HL-60 (cell line): ENCODE results near the gene TEAD2.

Experiments
- DNase-seq, 2 experiments: peaks; one replicate each; pipeline ENCODE4 v3.0.0-alpha.2; 2010 to 2020; ENCODE audit warnings: low read depth in 1 of 2, low spot score in 1 of 2
- H3K27ac ChIP-seq: fragments of 250-450 bp; sonication (Bioruptor Pico); replicated peaks from 2 replicates; pipeline ENCODE4 v1.5.1; 2020; ENCODE audit warnings: mild to moderate bottlenecking, moderate library complexity
- H3K27me3 ChIP-seq: fragments of 250-450 bp; sonication (Bioruptor Pico); 2 replicates; pipeline ENCODE4 v1.5.1; 2021; ENCODE audit warnings: mild to moderate bottlenecking, moderate library complexity; ENCODE audit not compliant: insufficient read depth, poor library complexity, severe bottlenecking
- H3K4me3 ChIP-seq: replicated peaks from 2 replicates; pipeline ENCODE4 v1.5.1; 2011; ENCODE audit warnings: mild to moderate bottlenecking, control low read depth, low read length; ENCODE audit not compliant: insufficient read depth
- CTCF ChIP-seq: IDR thresholded peaks from one replicate; pipeline ENCODE4 v1.5.1; 2011; ENCODE audit warnings: low read length, control low read depth, inconsistent platforms; ENCODE audit not compliant: insufficient read depth
- GABPA ChIP-seq: IDR thresholded peaks from 2 replicates; pipeline ENCODE4 v1.6.1; 2012; ENCODE audit warnings: low read depth
- POLR2AphosphoS5 ChIP-seq: IDR thresholded peaks from 2 replicates; pipeline ENCODE4 v1.6.1; 2012; ENCODE audit warnings: low read depth
- REST ChIP-seq: IDR thresholded peaks from 2 replicates; pipeline ENCODE4 v1.6.1; 2012; ENCODE audit warnings: low read depth; ENCODE audit not compliant: insufficient replicate concordance
- SPI1 ChIP-seq: IDR thresholded peaks from 2 replicates; pipeline ENCODE4 v1.6.1; 2012; ENCODE audit warnings: low read depth, mild to moderate bottlenecking, borderline replicate concordance

TEAD2 gene

GRCh38 chr19:49355909-49356353 is 6.3 kb downstream of the TEAD2 start:
- no peak for TF ChIP-seq POLR2AphosphoS5
- TF ChIP-seq REST = no peak
- TF ChIP-seq CTCF = no peak
- TF ChIP-seq SPI1 = peak; percentile 41; the same call in 1 of the 2 replicates
- Histone ChIP-seq H3K4me3 (no peak overlapping the region), H3K27ac (no peak overlapping the region), H3K27me3 (peaks cover 2% of the 10 kb centered on the region)
- DNase-seq = peak; percentile 63 to 66

GRCh38 chr19:49349567-49349966 is 12.6 kb downstream of the TEAD2 start:
- H3K4me3 ChIP-seq = no peak overlapping the region
- H3K27ac ChIP-seq = no peak overlapping the region
- no peak for DNase-seq
- no peak for TF ChIP-seq REST
- TF ChIP-seq SPI1 = no peak
- TF ChIP-seq GABPA = no peak
- TF ChIP-seq CTCF = no peak
- no peak for TF ChIP-seq POLR2AphosphoS5
- H3K27me3 ChIP-seq = no peaks in the 10 kb centered on the region

GRCh38 chr19:49348305-49349189 is 13.7 kb downstream of the TEAD2 start:
- no peak for DNase-seq
- TF ChIP-seq REST (no peak), GABPA (no peak), SPI1 (no peak), CTCF (no peak), POLR2AphosphoS5 (no peak)

More at GRCh38 chr19:49348305-49349189, 13.7 kb downstream of the TEAD2 start:
- Histone ChIP-seq H3K27ac (no peak overlapping the region), H3K27me3 (no peaks in the 10 kb centered on the region), H3K4me3 (no peak overlapping the region)
